Left hindlimb (tissue), 1 donor: Measurements from ENCODE around the gene NPB.

Experiments used
- DNase-seq: peaks from one replicate; pipeline ENCODE4 v3.0.0-alpha.2; 2018

The NPB gene

DNA sequence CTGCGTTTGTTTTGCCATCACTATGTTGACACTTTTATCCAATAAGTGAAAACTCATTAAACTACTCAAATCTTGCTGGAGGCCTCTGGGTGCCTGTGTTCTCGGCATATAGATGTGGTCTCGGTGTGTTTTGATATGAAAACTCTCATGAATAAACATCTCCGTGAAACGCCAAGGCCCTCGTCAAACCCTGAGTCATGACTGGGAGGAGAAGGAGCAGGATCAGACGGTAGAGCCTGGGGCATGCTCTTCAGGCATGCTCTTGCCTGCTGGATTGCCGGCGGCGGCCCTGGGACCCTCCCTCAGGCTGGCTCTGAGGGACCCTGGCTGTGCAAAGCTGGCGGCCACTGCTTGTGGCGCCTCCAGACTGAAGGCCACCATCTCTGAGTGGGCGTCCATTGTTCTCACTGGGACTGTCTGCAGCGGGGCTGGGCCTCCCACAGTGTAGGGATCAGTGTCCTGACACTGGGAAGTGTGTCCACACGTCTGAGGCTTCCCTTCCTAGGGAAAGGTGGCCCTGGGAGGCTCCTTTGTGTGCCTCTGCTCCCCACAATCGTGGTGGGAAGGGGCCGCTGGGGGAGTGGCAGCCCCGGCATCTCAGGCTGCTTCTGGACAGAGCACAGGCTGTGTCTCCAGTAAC lies 1.7 kb upstream of the NPB start:
- peak; percentile 16 for DNase-seq

DNA sequence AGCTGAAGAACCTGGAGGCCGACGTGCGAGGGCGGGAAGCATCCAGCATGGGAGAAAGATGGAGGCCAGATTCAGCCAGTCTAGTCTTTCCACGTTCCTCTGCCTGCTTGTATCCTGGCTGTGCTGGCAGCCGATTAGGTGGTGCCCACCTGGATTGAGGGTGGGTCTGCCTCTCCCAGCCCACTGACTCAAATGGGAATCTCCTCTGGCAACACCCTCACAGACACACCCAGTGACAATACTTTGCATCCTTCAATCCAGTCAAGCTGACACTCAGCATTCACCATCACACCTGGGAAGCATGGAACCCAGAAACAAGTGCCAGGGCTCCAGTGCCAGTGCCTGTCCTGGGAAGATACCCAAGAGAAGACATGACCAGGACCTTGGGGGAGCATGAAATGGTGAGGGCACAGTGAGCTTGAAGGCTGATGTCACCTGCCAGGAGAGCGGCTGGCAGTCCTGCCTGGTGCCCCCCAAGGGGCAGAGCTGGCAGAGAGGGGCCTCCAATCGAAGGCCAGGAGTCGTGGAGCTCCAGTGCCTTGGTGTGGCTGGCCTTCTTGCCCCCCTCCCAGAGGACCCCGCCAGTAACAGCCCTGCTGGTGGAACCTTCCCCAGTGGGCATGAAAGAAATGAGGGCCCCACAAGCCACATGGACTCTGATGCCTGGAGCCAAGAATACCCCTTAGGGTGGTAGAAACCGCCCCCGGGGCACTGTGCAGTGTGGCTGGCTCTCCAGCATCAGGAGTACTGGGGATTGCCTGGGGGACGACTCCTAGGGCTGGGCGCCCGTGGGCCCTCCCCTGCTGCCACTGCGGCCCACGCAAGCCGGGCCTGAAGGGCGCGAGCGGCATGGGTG lies 643 bp upstream of the NPB start:
- peak; percentile 17 for DNase-seq

DNA sequence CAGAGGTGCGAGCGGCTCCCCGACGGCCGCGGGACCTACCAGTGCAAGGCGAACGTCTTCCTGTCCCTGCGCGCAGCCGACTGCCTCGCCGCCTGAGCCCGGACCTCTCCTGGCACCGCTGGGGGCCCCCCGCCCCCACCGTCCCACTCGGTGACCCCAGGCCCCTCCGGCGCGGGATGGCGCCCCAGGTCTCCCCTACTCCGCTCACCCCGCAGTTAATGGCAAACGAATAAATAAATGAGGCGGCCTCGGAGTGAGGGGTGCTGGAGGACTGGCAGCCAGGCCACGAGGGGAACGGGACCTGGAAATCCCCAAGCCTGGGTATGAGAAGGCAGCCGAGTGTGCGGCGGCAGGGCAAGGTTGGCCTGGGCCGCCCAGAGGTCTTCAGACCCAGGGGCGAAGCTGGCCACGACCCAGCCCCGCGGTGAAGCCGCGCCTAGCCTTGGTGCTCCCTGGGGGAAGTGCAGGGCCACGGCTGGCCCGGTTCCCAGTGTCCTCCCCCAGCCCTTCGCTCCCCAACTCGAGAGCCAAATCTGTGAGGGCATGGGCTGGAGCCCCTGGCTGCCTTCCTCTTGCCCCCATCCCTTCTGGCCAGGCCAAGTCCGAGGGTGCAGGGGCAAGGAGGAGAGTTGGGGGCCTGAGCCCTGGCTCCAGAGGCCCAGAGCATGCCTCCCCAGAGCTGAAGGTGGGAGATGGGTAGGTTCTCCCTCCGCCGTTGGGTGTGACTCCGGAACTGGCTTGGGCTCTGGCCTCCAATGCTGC lies 796 bp downstream of the NPB start:
- peak; percentile 46 for DNase-seq

DNA sequence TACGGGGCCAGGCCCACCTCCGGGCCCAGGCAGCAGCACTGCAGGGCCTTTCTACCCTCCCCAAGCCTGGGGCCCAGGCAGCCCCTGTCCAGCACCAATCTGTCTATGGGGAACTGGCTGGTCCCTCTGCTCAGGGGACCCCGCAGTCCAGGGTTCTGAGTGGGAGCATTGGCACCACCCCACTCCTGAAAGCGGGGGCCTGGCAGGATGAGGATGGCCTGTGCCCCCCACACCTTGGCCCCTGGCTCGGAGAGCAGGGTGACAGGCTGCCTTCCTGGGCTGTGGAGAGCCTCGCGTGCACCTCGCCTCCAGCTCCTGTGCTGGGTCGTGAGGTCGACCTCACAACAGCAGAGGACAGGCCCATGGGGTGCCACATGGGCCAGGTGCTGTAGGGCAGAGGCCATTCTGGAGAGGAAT lies 1.4 kb downstream of the NPB start:
- peak; percentile 5 for DNase-seq

DNA sequence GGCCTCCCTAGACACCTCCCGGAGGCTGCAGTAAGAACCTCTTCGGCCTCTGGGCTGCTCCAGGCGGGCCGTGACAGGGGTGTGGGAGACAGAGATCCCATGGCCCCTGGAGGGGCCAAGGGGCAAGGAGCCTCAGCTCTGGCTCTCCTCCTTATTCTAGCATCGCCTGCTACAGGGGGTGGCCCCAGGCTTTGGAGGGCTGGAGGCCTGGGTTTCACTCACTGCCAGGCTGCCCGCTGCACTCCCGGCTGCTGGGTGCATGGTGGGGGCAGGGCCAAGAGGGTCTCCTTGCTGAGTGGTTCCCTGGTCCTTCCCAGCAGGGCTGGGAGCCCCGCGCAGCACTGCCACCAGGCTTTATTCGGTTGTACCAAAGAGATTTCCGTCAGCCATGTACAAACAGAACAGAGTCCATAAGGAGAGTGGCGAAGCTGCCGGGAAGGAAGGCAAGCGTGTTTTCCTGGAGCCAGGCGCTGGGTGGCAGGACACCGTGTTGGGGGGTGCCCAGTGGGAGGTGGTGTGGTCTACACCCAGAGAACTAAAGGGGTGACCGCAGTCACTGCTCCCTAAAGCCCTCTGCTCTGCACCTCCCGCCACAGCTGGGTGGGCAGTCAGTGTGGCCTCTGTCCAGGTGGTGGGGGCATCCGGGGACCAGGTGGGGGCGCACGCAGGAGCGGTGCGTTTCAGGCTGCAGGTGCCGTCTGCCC lies 2.0 kb downstream of the NPB start:
- peak; percentile 32 for DNase-seq

DNA sequence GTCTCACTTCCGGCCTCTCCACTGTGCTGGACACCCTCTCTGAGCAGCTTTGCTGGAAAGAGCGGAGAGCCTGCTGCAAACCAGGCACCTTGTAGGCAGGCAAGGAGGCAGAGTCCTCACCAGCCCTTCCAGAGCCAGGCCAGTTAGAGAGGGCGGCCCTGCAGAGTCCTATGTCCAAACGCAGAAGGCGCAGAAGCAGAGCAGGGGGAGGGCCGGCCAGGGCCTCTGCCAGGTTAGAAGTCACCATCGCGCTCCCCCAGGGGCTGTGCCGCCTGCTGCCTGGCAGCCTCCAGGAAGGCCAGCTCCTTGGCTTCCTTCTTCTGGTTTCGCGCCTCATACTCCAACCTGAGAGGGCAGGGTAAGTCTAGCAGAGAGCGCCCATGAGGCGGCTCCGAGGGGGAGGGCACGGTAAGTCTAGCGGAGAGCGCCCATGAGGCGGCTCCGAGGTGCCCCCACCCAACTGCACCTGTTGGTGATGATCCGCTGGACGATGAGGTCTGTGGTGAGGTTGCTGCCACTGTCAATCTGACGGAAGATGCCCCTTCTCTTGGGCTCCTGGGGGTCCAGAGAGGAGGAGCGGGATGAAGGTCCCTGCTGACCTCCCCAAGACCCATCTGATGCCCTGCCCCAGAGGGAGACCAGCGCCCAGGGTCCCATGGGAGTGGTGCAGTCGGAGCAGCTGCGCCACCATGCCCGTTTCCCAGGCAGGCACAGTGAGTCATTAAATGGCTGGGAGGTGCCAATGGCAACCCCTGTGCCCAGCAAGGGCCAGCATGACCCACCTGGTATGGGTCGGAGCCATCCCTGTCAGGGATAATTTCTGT lies 2.8 kb downstream of the NPB start:
- peak; percentile 9 for DNase-seq

DNA sequence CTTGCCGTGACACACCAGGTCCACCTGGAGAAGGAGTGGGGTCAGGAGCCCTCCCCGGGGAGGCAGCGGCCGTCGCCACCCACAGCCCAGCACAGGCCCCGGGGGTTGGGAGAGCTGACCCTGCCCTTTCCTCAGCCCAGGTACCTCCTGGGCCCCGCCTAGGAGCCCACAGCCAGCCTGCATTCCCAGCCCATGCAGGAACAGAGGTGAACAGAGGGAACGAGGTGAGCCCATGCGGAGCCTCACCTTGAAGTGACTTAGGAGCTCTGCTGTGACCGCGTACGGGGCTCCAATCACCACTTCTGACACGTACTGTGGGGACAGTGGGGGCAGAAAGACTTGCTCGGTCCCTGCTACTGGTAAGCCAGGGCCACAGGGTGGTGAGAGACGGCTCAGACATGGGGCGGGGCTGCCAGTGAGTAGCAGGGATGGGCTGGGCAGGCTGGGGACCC lies 3.4 kb downstream of the NPB start:
- DNase-seq: peak; percentile 34

DNA sequence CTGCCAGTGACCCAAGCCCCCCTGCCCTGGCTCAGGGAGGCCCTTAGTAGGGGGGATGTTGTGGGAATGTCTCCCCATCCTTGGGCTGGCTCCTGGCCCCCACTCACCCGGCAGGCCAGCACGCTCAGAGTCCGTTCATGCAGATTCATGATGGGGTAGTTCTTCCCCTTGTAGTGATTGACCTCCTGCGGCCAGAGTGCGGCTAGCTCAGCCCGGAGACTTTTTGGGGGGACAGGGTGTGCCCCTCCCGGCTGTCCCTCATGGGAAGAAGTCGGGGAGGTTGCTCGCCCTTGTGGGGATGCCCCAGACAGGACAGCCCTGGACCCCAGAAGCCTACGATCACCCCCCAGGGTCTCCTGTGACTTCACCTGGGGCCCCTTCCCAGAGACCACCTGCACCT lies 4.0 kb downstream of the NPB start:
- peak; percentile 33 for DNase-seq

DNA sequence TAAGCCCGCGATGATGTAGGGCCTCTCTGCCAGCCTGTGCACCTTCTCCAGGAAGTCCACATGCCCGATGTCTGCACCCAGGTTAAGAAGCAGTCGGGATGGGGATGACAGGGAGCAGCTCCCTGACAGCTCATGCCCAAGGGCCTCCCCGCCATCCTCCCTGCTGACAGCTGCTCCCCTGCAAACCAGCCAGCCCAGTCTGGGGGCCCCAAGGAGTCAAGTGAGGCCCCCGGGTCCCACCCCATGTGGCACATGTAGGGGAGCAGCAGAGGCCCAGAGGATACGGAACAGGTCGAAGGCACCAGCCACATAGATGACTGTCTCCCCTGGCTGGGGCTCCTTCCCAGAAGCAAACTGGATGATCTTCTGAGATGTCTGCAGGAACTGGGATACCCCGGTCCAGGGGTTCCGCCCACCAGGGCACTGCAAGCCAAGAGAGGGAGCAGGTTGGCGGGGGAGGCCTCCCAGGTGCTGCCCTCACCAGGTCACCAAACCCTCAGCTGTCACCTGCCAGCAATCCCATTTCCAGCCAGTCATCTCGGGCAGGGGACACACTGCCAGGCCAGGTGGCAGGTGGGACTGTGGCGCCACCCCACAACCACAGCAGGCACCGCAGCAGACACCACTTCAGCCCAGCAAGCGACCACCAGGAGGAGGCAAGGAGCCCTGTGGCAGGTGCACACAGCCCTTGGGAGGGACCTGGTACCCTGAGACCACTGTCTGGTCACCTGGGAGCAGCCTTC lies 4.6 kb downstream of the NPB start:
- no peak for DNase-seq

DNA sequence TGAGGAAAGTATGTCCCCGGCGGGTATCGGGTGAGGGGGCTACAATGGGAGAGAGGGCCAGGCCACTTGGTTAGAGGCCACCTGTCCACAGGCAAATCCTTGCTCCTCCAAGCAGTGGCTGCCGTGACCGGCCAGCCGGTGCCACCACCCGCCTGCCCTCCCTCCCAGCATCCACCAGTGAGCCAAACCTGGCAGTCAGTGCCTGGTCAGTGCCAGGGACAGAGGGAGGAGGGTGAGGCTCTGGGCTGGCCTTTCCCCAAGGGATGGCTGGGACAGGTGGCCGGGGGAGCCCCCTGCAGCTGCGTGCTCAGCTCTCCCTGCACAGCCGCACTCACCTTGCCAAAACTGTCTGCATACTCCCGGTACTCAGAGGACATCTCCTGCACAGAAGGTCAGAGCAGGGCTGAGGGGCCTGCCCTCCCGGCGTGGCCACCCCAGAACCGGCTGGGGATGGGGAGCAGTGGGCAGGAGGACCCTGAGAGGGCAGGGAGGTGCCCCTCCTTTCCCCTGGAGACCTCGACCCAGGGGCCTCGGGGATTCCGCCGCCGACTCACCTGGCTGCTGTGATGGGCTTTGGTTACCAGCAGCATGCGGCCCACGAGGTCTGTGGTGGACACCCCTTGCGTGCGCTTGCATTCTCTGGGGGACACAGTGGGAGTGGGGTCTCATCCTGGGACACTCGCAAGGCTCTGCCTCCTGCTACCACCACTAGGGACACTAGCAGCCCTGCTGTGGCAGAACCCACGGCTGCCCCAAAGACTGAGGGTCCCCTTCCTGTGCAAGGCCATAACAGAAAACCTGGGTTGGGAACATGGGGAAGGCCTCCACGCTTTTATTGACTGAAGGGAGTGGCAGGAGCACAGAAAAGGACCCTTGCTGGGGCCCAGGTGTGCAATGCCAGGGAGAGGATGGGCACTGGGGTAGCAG lies 5.4 kb downstream of the NPB start:
- peak; percentile 35 for DNase-seq

DNA sequence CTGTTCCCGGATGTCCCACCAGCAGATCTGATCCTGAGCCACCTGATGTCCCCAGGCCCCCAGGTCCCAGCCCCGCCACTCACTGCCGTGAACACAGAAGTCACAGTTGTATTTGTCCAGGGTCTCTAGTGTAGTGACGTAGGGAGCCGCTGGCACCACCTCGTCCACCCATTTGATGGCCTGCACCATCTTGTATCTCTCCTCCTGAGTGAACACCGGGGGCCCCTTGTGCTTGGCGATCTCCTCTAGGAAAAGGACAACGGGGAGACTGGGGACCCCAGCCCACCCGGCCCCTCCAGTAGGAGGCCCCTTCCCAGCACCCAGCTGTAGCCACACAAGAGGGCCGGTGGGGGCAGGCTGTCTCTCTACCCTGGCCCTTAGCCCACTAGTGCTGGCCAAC lies 6.8 kb downstream of the NPB start:
- peak; percentile 31 for DNase-seq

DNA sequence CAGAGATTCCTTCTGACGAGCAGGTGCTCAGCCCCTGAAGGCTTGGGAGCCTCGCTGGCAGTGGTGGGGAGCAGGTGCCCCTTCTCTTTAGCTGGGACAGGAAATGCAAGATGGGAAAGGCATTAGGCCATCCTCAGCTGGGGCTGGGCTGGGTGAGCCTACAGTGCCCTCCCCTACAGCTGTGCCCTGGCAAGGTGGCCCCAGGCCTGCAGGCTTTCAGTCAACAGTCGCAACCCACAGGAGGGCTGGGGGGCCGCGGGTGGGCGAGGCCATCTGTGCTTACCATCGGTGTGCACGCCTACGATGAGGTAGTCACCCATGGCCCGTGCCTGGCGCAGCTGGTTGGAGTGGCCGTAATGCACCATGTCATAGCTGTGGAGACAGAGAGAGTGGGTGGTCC lies 7.2 kb downstream of the NPB start:
- peak; percentile 39 for DNase-seq

DNA sequence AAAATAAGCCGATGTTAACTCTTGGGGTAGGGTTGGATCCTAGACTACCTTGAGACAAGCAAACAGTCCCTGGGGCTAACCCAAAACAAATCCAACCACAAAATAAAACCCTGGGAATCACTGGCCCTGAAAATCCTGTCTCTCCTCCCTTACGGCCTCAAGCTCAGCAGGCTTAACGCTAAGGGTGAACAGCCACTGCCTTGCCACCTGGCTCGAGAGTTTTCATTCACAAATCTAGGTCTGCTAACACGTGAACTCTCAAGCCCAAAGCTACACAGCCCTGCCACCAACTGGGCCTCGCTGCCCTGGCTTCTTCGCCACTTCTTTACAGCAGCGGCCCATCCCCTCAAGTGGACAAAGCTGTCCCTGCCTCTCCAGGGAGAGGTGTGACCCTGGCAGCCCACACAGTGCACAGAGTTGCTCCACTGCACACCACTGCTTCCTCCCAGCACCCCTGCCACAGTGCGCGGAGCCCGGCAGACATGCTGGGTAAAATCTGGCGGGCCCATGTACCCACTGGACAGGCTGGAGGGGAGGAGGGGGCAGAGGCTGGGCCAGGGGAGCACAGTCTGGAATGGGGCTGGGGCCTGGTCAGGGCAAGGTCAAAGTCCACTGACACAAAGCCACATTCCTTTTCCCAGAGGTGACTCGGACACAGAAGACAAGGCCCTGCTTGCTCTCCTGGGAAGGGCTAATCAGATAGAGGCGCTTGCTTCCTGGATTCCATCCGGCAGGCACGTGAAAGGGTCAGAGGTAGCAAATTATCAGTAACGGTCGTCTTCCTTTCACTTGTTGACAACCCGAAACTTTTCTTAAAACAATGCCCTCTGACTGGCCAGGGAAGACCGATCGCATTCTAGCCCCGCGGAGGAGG lies 8.2 kb downstream of the NPB start:
- no peak for DNase-seq

DNA sequence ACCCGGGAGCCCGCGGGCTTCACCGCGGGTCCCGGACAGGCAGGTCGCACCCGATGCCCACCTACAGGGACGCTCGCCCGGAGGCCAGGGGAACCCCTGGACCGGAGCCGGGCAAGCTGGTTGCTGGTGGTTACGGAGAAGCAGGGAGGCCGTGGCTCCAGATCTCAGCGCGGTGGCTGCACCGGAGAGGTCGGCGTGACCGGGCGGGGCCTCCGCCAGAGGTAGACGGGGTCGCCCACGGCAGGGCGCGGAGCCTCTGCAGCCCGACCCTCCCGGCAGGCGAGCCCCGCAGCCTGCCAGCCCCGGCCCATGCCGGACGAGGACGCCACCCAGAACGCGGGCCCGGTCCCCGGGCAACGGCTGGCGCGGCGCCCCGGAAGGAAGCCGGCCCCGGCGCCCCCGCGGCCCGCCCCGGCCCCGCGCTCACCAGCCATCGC lies 8.8 kb downstream of the NPB start:
- DNase-seq: no peak

DNA sequence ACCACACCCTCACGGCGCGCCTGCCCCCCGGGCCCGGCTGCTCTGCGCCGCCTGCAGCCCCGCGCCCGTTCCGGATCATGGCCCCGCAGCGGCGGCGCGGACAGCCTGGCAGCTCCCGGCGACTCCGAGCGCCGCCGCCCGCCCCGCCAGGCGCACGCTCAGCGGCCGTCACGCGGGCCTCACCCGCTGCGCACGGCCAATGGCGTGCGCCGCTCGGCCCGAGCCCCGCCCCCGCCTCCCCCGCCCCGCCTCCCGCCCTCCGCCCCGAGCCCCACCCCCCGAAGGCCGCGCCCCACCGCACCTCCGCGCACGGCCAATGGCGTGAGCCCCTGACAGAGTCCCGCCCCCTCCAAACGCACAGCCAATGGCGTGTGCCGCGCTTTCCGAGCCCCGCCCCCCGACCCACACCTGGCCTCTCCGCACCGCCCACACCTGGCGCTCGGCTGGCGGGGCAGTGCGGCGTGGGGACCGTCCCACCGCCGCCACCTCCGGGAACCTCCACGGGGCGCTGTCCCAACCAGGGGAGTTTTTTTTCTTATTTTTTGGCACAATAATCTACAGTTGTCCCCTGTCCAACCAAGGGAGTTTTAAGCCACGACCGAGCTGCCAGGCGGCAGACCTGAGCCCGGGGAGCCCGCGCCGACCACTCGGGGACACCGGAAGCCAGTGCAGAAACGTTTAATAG lies 9.4 kb downstream of the NPB start, which contains the start of gene PCYT2:
Gene PCYT2 (minus strand): TSS at position 123 of the 685 bp plus-strand sequence. CDS start 44 bp downstream, at position 79.
- DNase-seq: peak; percentile 93

DNA sequence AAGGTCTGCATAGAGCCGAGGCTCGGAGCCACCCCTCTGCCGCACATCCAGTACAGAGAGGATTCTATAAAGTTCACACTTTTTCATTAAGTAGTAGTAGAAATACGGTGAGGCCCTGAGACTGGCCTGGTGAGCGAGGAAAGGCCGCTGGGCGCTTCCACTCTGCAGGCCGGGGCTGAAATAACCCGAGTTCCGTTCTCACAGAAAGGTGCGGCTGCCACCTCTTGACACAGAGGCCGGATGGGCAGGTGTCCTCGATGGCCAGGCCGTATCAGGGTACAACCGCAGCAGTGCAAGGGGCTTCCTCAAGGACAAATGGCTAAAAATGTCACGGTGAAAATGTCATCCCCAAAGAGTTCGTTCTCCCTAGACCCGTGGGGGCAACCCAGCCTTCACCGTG lies 9.9 kb downstream of the NPB start:
- DNase-seq: no peak

DNA sequence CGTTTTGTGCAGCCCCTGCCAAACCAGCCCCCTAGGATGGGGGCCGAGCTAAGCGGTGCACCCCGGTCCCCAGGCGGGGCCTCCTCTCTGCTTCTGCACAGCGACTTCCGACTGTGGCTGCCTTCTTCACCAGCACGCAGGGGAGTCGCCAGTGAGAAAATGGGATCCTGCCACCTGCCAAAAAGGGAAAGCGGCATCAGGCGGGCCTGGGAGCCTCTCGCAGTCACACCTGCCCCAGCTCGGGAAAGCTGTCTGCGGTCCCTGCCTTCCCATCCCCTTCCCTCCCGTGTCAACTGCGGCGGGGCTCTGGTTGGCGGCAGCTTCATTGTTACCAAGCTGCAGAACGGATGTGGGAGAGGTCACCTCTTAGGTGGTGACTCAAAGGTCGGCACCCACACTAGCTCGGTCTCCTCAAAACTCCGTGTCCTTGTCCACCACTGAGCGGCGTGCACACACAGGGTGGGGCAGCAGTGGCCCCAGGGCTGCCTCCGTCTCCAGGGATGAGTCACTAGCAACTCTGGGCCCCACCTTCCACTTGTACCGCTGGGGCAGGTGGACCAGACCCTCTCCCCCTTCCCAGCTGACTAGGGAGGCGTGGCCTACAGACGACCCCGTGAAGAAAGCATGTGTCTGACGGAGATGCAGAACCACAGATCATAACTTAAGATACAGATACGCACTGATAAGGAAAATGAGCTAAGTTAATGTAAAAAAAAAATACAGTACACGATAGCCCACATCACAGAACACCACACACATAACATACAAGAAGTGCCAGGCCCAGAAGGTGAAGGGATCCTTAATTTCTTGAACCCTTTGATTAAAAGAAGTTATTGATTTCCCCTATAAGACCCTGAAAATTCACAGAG lies 10.6 kb downstream of the NPB start:
- DNase-seq: no peak
